Neuronal stem cell (in vitro differentiated cells): ENCODE data around the gene P2RX4.
A peak's percentile ranks its signal among the peaks of the same experiment; 100 is the strongest.
"Not testable (repeated sequence)": the region's sequence is repeated elsewhere in the genome, so short reads cannot be mapped to it uniquely, and the experiment has no call there.

ENCODE experiments used
- DNase-seq: peaks from one replicate; pipeline ENCODE4 v3.0.0-alpha.2; 2013; ENCODE audit warnings: low spot score
- H2AFZ ChIP-seq: one replicate; pipeline ENCODE4 v1.6.1; 2013; ENCODE audit warnings: mild to moderate bottlenecking, low read length, inconsistent platforms
- H2AK5ac ChIP-seq: 2 replicates; pipeline ENCODE4 v1.6.1; 2013; ENCODE audit warnings: low read depth, mild to moderate bottlenecking, inconsistent platforms, low read length, moderate library complexity, mixed read lengths
- H2BK120ac ChIP-seq: 2 replicates; pipeline ENCODE4 v1.6.1; 2013; ENCODE audit warnings: low read depth, mild to moderate bottlenecking, inconsistent platforms, low read length, moderate library complexity, mixed read lengths
- H2BK12ac ChIP-seq: one replicate; pipeline ENCODE4 v1.6.1; 2013; ENCODE audit warnings: low read length, inconsistent platforms
- H2BK15ac ChIP-seq: 2 replicates; pipeline ENCODE4 v1.6.1; 2013; ENCODE audit warnings: mild to moderate bottlenecking, low read length, inconsistent platforms, mixed read lengths
- H2BK5ac ChIP-seq: one replicate; pipeline ENCODE4 v1.6.1; 2013; ENCODE audit warnings: inconsistent platforms, mild to moderate bottlenecking, low read length, moderate library complexity
- H3K14ac ChIP-seq: one replicate; pipeline ENCODE4 v1.6.1; 2013; ENCODE audit warnings: low read length, inconsistent platforms
- H3K18ac ChIP-seq: 2 replicates; pipeline ENCODE4 v1.6.1; 2013; ENCODE audit warnings: low read length, inconsistent platforms
- H3K23ac ChIP-seq: 2 replicates; pipeline ENCODE4 v1.6.1; 2013; ENCODE audit warnings: low read depth, mild to moderate bottlenecking, mixed read lengths, low read length, inconsistent platforms; ENCODE audit not compliant: poor library complexity
- H3K27ac ChIP-seq: replicated peaks from 3 replicates; pipeline ENCODE4 v1.5.1; 2013; ENCODE audit warnings: low read length, inconsistent platforms
- H3K27me3 ChIP-seq, 3 experiments: 2 replicates each; pipeline ENCODE4 v1.6.1; 2013; ENCODE audit warnings: low read length in 3 of 3, mild to moderate bottlenecking in 2 of 3, inconsistent platforms in 1 of 3, low read depth in 1 of 3, mixed read lengths in 1 of 3, moderate library complexity in 1 of 3; ENCODE audit not compliant: control insufficient read depth in 3 of 3, insufficient read depth in 3 of 3
- H3K36me3 ChIP-seq, 2 donors: replicated peaks in 1 of 2; 2 replicates each; pipeline ENCODE4 v1.6.1; 2013; ENCODE audit warnings: low read length in 2 of 2; ENCODE audit not compliant: control insufficient read depth in 2 of 2, insufficient read depth in 2 of 2
- H3K4ac ChIP-seq: 2 replicates; pipeline ENCODE4 v1.6.1; 2013; ENCODE audit warnings: inconsistent platforms, mild to moderate bottlenecking, low read length, moderate library complexity
- H3K4me1 ChIP-seq, 2 donors: 1 replicate in 1 of 2; 2 replicates in 1 of 2; pipeline ENCODE4 v1.6.1; 2013; ENCODE audit warnings: low read length in 2 of 2, low read depth in 1 of 2; ENCODE audit not compliant: control insufficient read depth in 2 of 2, insufficient read depth in 1 of 2
- H3K4me2 ChIP-seq: one replicate; pipeline ENCODE4 v1.6.1; 2013; ENCODE audit warnings: mild to moderate bottlenecking, low read length, inconsistent platforms; ENCODE audit not compliant: insufficient read depth, poor library complexity, severe bottlenecking
- H3K4me3 ChIP-seq, 2 donors: 2 replicates each; pipeline ENCODE4 v1.5.1; 2013; ENCODE audit warnings: low read length in 2 of 2, mild to moderate bottlenecking in 2 of 2, inconsistent platforms in 1 of 2, moderate library complexity in 1 of 2
- H3K79me1 ChIP-seq: one replicate; pipeline ENCODE4 v1.6.1; 2013; ENCODE audit warnings: low read depth, mild to moderate bottlenecking, inconsistent platforms, low read length, moderate library complexity
- H3K9ac ChIP-seq: one replicate; pipeline ENCODE4 v1.6.1; 2013; ENCODE audit warnings: mild to moderate bottlenecking, low read depth, low read length, inconsistent platforms; ENCODE audit not compliant: poor library complexity
- H3K9me3 ChIP-seq, 2 donors: replicated peaks in 1 of 2; 2 replicates each; pipeline versions ENCODE3 to v1.6.1; 2013; ENCODE audit warnings: low read length in 2 of 2, mild to moderate bottlenecking in 2 of 2, inconsistent platforms in 1 of 2, low read depth in 1 of 2, mixed read lengths in 1 of 2, moderate library complexity in 1 of 2; ENCODE audit not compliant: control insufficient read depth in 2 of 2, insufficient read depth in 1 of 2
- H4K8ac ChIP-seq: one replicate; pipeline ENCODE4 v1.6.1; 2013; ENCODE audit warnings: low read depth, mild to moderate bottlenecking, inconsistent platforms, low read length, moderate library complexity
- H4K91ac ChIP-seq: one replicate; pipeline ENCODE4 v1.6.1; 2013; ENCODE audit warnings: low read length, low read depth, mild to moderate bottlenecking, inconsistent platforms; ENCODE audit not compliant: poor library complexity
- WGBS, 2 donors: extraction: QIAGEN DNeasy Blood & Tissue Kit; methylation state at CpG; one replicate each; pipeline ENCODE4 v1.1.7; 2013; ENCODE audit warnings: missing lambda C conversion rate in 2 of 2, mixed read lengths in 1 of 2; ENCODE audit not compliant: insufficient read length in 2 of 2, insufficient replicate concordance in 1 of 2; ENCODE audit errors: extremely low coverage in 2 of 2; 5-methylcytosine and 5-hydroxymethylcytosine counted together

Gene P2RX4

GRCh38 chr12:121203482-121203881 is 6.4 kb upstream of the P2RX4 start:
- Histone ChIP-seq H3K79me1 (no peaks in the 10 kb centered on the region), H3K27me3 (peaks cover 0 to 5% (median 0%) of the 10 kb centered on the region in 3 experiments), H2BK15ac (no peak overlapping the region), H4K91ac (no peak overlapping the region), H4K8ac (no peak overlapping the region), H3K23ac (no peak overlapping the region), H2BK5ac (no peak overlapping the region), H3K4me3 (no peak overlapping the region), H3K4me1 (no peaks in the 10 kb centered on the region), H3K18ac (no peak overlapping the region), H3K36me3 (no peaks in the 10 kb centered on the region), H3K4ac (no peak overlapping the region), H2BK120ac (no peak overlapping the region), H2BK12ac (no peak overlapping the region), H2AK5ac (no peak overlapping the region), H3K4me2 (no peak overlapping the region), H3K27ac (no peak overlapping the region), H3K9me3 (no peaks in the 10 kb centered on the region), H3K9ac (no peak overlapping the region), H3K14ac (no peak overlapping the region), H2AFZ (no peak overlapping the region)
- WGBS, 2 donors: no CpG with 5 or more reads among the region's 11 CpGs
- no peak for DNase-seq

- Histone ChIP-seq H2BK15ac (no peak overlapping the region), H4K91ac (no peak overlapping the region), H3K4ac (no peak overlapping the region), H2AK5ac (no peak overlapping the region), H3K27ac (no peak overlapping the region), H3K9ac (no peak overlapping the region), H3K23ac (no peak overlapping the region), H4K8ac (no peak overlapping the region), H2BK12ac (no peak overlapping the region), H3K27me3 (peaks cover 0 to 3% (median 0%) of the 10 kb centered on the region in 3 experiments), H2BK120ac (no peak overlapping the region), H2BK5ac (no peak overlapping the region), H3K79me1 (no peaks in the 10 kb centered on the region), H3K4me1 (no peaks in the 10 kb centered on the region), H3K4me3 (no peak overlapping the region), H3K36me3 (no peaks in the 10 kb centered on the region), H3K9me3 (no peaks in the 10 kb centered on the region), H3K18ac (no peak overlapping the region), H3K4me2 (no peak overlapping the region), H3K14ac (no peak overlapping the region), H2AFZ (no peak overlapping the region)
- DNase-seq: no peak
- whole genome bisulfite sequencing, 2 donors: no CpG with 5 or more reads among the region's 7 CpGs
Observed at GRCh38 chr12:121205491-121205890, 4.4 kb upstream of the P2RX4 start.

GRCh38 chr12:121208571-121208970 is 1.4 kb upstream of the P2RX4 start:
- H2BK5ac ChIP-seq, H4K8ac ChIP-seq, H3K4me1 ChIP-seq, H2BK15ac ChIP-seq, H3K4me2 ChIP-seq, H3K4ac ChIP-seq, H3K36me3 ChIP-seq, H3K79me1 ChIP-seq, DNase-seq, H3K14ac ChIP-seq, H2BK120ac ChIP-seq, H3K27me3 ChIP-seq, H3K9ac ChIP-seq, H3K4me3 ChIP-seq, H3K27ac ChIP-seq, H4K91ac ChIP-seq, H3K23ac ChIP-seq, H3K18ac ChIP-seq, H3K9me3 ChIP-seq, H2AK5ac ChIP-seq, H2BK12ac ChIP-seq, H2AFZ ChIP-seq: not testable (repeated sequence)
- no CpG with 5 or more reads among the region's 10 CpGs for WGBS, 2 donors

- peak overlapping the region; percentile 61 for H2AK5ac ChIP-seq
- H3K9ac ChIP-seq: no peak overlapping the region
- no peak overlapping the region for H4K91ac ChIP-seq
- H3K4me3 ChIP-seq: peak overlapping the region in 1 of 2 donors; percentile 86
- peak overlapping the region; percentile 87 for H2BK15ac ChIP-seq
- no peaks in the 10 kb centered on the region for H3K79me1 ChIP-seq
- no peak for DNase-seq
- no peaks in the 10 kb centered on the region for H3K27me3 ChIP-seq
- H2BK5ac ChIP-seq: no peak overlapping the region
- H2BK120ac ChIP-seq: no peak overlapping the region
- H3K36me3 ChIP-seq: no peaks in the 10 kb centered on the region
- H3K14ac ChIP-seq: no peak overlapping the region
- H3K18ac ChIP-seq: no peak overlapping the region
- no peak overlapping the region for H4K8ac ChIP-seq
- no peak overlapping the region for H3K23ac ChIP-seq
- no peak overlapping the region for H3K4me2 ChIP-seq
- no CpG with 5 or more reads among the region's 15 CpGs for WGBS, 2 donors
- H3K9me3 ChIP-seq: no peaks in the 10 kb centered on the region
- peak overlapping the region; percentile 100 for H2AFZ ChIP-seq
- peaks cover 0 to 3% of the 10 kb centered on the region in 2 donors for H3K4me1 ChIP-seq
- H3K4ac ChIP-seq: no peak overlapping the region
- no peak overlapping the region for H3K27ac ChIP-seq
- no peak overlapping the region for H2BK12ac ChIP-seq
Observed at GRCh38 chr12:121209221-121209620, 708 bp upstream of the P2RX4 start.
